Trophoblast cell (in vitro differentiated cells and primary cell): ENCODE results near the gene HECW1.

Experiments used
- DNase-seq, 2 donors: peaks; one replicate each; pipeline ENCODE4 v3.0.0-alpha.2; 2016
- H2AFZ ChIP-seq: 2 replicates; pipeline ENCODE4 v1.6.1; 2013; ENCODE audit warnings: low read length, moderate library complexity, mild to moderate bottlenecking; ENCODE audit not compliant: insufficient read depth, poor library complexity
- H2AK5ac ChIP-seq: 2 replicates; pipeline ENCODE4 v1.6.1; 2013; ENCODE audit warnings: mild to moderate bottlenecking, low read length
- H2BK120ac ChIP-seq: 2 replicates; pipeline ENCODE4 v1.6.1; 2013; ENCODE audit warnings: low read length, mild to moderate bottlenecking, moderate library complexity; ENCODE audit not compliant: insufficient read depth, poor library complexity
- H2BK12ac ChIP-seq: 2 replicates; pipeline ENCODE4 v1.6.1; 2013; ENCODE audit warnings: mild to moderate bottlenecking, low read length, moderate library complexity
- H2BK5ac ChIP-seq: 2 replicates; pipeline ENCODE4 v1.6.1; 2013; ENCODE audit warnings: low read length, low read depth, moderate library complexity, mild to moderate bottlenecking; ENCODE audit not compliant: poor library complexity
- H3K14ac ChIP-seq: 2 replicates; pipeline ENCODE4 v1.6.1; 2013; ENCODE audit warnings: mild to moderate bottlenecking, low read length
- H3K18ac ChIP-seq: 2 replicates; pipeline ENCODE4 v1.6.1; 2013; ENCODE audit warnings: mild to moderate bottlenecking, low read length
- H3K23ac ChIP-seq: 2 replicates; pipeline ENCODE4 v1.6.1; 2013; ENCODE audit warnings: low read length
- H3K27ac ChIP-seq: 2 replicates; pipeline ENCODE4 v1.5.1; 2013; ENCODE audit warnings: low read depth, mild to moderate bottlenecking, inconsistent platforms, low read length, moderate library complexity
- H3K27me3 ChIP-seq: 2 replicates; pipeline ENCODE4 v1.6.1; 2013; ENCODE audit warnings: inconsistent platforms, mild to moderate bottlenecking, low read length, moderate library complexity; ENCODE audit not compliant: insufficient read depth
- H3K36me3 ChIP-seq, 2 experiments: 1 replicate in 1 of 2; 2 replicates in 1 of 2; pipeline ENCODE4 v1.6.1; 2013; ENCODE audit warnings: low read length in 2 of 2, mild to moderate bottlenecking in 2 of 2, moderate library complexity in 1 of 2; ENCODE audit not compliant: insufficient read depth in 2 of 2, control insufficient read depth in 1 of 2
- H3K4ac ChIP-seq: 2 replicates; pipeline ENCODE4 v1.6.1; 2013; ENCODE audit warnings: low read depth, mild to moderate bottlenecking, low read length, moderate library complexity
- H3K4me1 ChIP-seq, 2 experiments: 1 replicate in 1 of 2; 2 replicates in 1 of 2; pipeline ENCODE4 v1.6.1; 2013; ENCODE audit warnings: low read length in 2 of 2, mild to moderate bottlenecking in 2 of 2, moderate library complexity in 1 of 2; ENCODE audit not compliant: insufficient read depth in 2 of 2, control insufficient read depth in 1 of 2
- H3K4me2 ChIP-seq: 2 replicates; pipeline ENCODE4 v1.6.1; 2013; ENCODE audit warnings: inconsistent platforms, mild to moderate bottlenecking, low read length, moderate library complexity
- H3K4me3 ChIP-seq: 2 replicates; pipeline ENCODE4 v1.5.1; 2013; ENCODE audit warnings: mild to moderate bottlenecking, low read depth, low read length, inconsistent platforms
- H3K79me1 ChIP-seq: one replicate; pipeline ENCODE4 v1.6.1; 2013; ENCODE audit warnings: low read length
- H3K79me2 ChIP-seq: 2 replicates; pipeline ENCODE4 v1.6.1; 2013; ENCODE audit warnings: low read length, mild to moderate bottlenecking; ENCODE audit not compliant: control insufficient read depth, insufficient read depth, poor library complexity
- H3K9ac ChIP-seq: 2 replicates; pipeline ENCODE4 v1.6.1; 2013; ENCODE audit warnings: mild to moderate bottlenecking, low read length
- H3K9me3 ChIP-seq: 2 replicates; pipeline ENCODE4 v1.6.1; 2013; ENCODE audit warnings: low read depth, mild to moderate bottlenecking, control low read depth, inconsistent platforms, low read length; ENCODE audit not compliant: insufficient read depth
- H4K12ac ChIP-seq: 2 replicates; pipeline ENCODE4 v1.6.1; 2013; ENCODE audit warnings: low read depth, mild to moderate bottlenecking, low read length, moderate library complexity
- H4K8ac ChIP-seq: 2 replicates; pipeline ENCODE4 v1.6.1; 2013; ENCODE audit warnings: low read depth, mild to moderate bottlenecking, low read length, moderate library complexity
- H4K91ac ChIP-seq: one replicate; pipeline ENCODE4 v1.6.1; 2013; ENCODE audit warnings: low read depth, mild to moderate bottlenecking, low read length, moderate library complexity
- WGBS: extraction: QIAGEN DNeasy Blood & Tissue Kit; methylation state at CpG from one replicate; pipeline ENCODE4 v1.1.7; 2013; ENCODE audit warnings: missing lambda C conversion rate; ENCODE audit not compliant: insufficient read length, insufficient coverage; ENCODE audit errors: extremely low coverage; 5-methylcytosine and 5-hydroxymethylcytosine counted together

HECW1 gene

GRCh38 chr7:43307522-43307921 is 195.1 kb downstream of the HECW1 start:
- H3K27ac ChIP-seq: no peak overlapping the region
- DNase-seq: no peak
- no peak overlapping the region for H4K12ac ChIP-seq
- H3K18ac ChIP-seq: no peak overlapping the region
- peaks cover 3% of the 10 kb centered on the region for H3K9me3 ChIP-seq
- no peak overlapping the region for H4K8ac ChIP-seq
- H3K4ac ChIP-seq: no peak overlapping the region
- H3K36me3 ChIP-seq: no peaks in the 10 kb centered on the region
- no peaks in the 10 kb centered on the region for H3K79me2 ChIP-seq
- no CpG with 5 or more reads among the region's 1 CpG for WGBS
- no peaks in the 10 kb centered on the region for H3K27me3 ChIP-seq
- no peak overlapping the region for H2BK5ac ChIP-seq
- H3K9ac ChIP-seq: no peak overlapping the region
- H3K23ac ChIP-seq: no peak overlapping the region
- no peak overlapping the region for H3K4me3 ChIP-seq
- no peak overlapping the region for H2BK120ac ChIP-seq
- no peak overlapping the region for H2AFZ ChIP-seq
- no peak overlapping the region for H3K14ac ChIP-seq
- no peaks in the 10 kb centered on the region for H3K4me1 ChIP-seq
- H4K91ac ChIP-seq: no peak overlapping the region
- no peak overlapping the region for H3K4me2 ChIP-seq
- H2BK12ac ChIP-seq: no peak overlapping the region
- H2AK5ac ChIP-seq: no peak overlapping the region
- H3K79me1 ChIP-seq: no peaks in the 10 kb centered on the region

- H3K4ac ChIP-seq: no peak overlapping the region
- H3K9me3 ChIP-seq: peaks cover 3% of the 10 kb centered on the region
- no CpG with 5 or more reads among the region's 8 CpGs for WGBS
- no peak overlapping the region for H4K12ac ChIP-seq
- H2BK5ac ChIP-seq: no peak overlapping the region
- H2AK5ac ChIP-seq: no peak overlapping the region
- no peak overlapping the region for H3K4me2 ChIP-seq
- no peak overlapping the region for H4K91ac ChIP-seq
- H3K23ac ChIP-seq: no peak overlapping the region
- H3K14ac ChIP-seq: no peak overlapping the region
- no peak overlapping the region for H3K27ac ChIP-seq
- H3K4me1 ChIP-seq: no peaks in the 10 kb centered on the region
- no peaks in the 10 kb centered on the region for H3K27me3 ChIP-seq
- no peaks in the 10 kb centered on the region for H3K36me3 ChIP-seq
- H2BK12ac ChIP-seq: no peak overlapping the region
- no peak for DNase-seq
- no peaks in the 10 kb centered on the region for H3K79me1 ChIP-seq
- H3K9ac ChIP-seq: no peak overlapping the region
- H2BK120ac ChIP-seq: no peak overlapping the region
- H3K4me3 ChIP-seq: no peak overlapping the region
- no peak overlapping the region for H4K8ac ChIP-seq
- H2AFZ ChIP-seq: no peak overlapping the region
- no peaks in the 10 kb centered on the region for H3K79me2 ChIP-seq
- H3K18ac ChIP-seq: no peak overlapping the region
Measured at GRCh38 chr7:43308913-43309705, 196.7 kb downstream of the HECW1 start.

- H2BK5ac ChIP-seq: no peak overlapping the region
- H3K27me3 ChIP-seq: no peaks in the 10 kb centered on the region
- H3K4me2 ChIP-seq: no peak overlapping the region
- no peak overlapping the region for H2AFZ ChIP-seq
- DNase-seq: no peak
- H2AK5ac ChIP-seq: no peak overlapping the region
- no peak overlapping the region for H3K27ac ChIP-seq
- no peak overlapping the region for H3K4me3 ChIP-seq
- no peak overlapping the region for H2BK120ac ChIP-seq
- no peaks in the 10 kb centered on the region for H3K79me1 ChIP-seq
- H3K9me3 ChIP-seq: peaks cover 3% of the 10 kb centered on the region
- H4K91ac ChIP-seq: no peak overlapping the region
- no peak overlapping the region for H3K9ac ChIP-seq
- no peak overlapping the region for H3K18ac ChIP-seq
- H3K4ac ChIP-seq: no peak overlapping the region
- no CpG with 5 or more reads among the region's 2 CpGs for WGBS
- no peak overlapping the region for H2BK12ac ChIP-seq
- H4K12ac ChIP-seq: no peak overlapping the region
- no peaks in the 10 kb centered on the region for H3K36me3 ChIP-seq
- no peaks in the 10 kb centered on the region for H3K79me2 ChIP-seq
- no peaks in the 10 kb centered on the region for H3K4me1 ChIP-seq
- no peak overlapping the region for H4K8ac ChIP-seq
- H3K23ac ChIP-seq: no peak overlapping the region
- no peak overlapping the region for H3K14ac ChIP-seq
Measured at GRCh38 chr7:43309706-43310022, 197.2 kb downstream of the HECW1 start.

- H3K4me1 ChIP-seq: no peaks in the 10 kb centered on the region
- WGBS: no CpG with 5 or more reads among the region's 5 CpGs
- H3K36me3 ChIP-seq: no peaks in the 10 kb centered on the region
- no peak overlapping the region for H2BK120ac ChIP-seq
- H3K23ac ChIP-seq: no peak overlapping the region
- no peak overlapping the region for H2AK5ac ChIP-seq
- no peak overlapping the region for H4K8ac ChIP-seq
- H3K14ac ChIP-seq: no peak overlapping the region
- no peak overlapping the region for H4K91ac ChIP-seq
- H2BK5ac ChIP-seq: no peak overlapping the region
- H2BK12ac ChIP-seq: no peak overlapping the region
- no peak overlapping the region for H3K4ac ChIP-seq
- no peak overlapping the region for H3K18ac ChIP-seq
- no peaks in the 10 kb centered on the region for H3K79me2 ChIP-seq
- H3K27ac ChIP-seq: no peak overlapping the region
- no peak overlapping the region for H2AFZ ChIP-seq
- H3K79me1 ChIP-seq: no peaks in the 10 kb centered on the region
- no peak for DNase-seq
- no peak overlapping the region for H3K4me3 ChIP-seq
- H3K9me3 ChIP-seq: peaks cover 3% of the 10 kb centered on the region
- H3K4me2 ChIP-seq: no peak overlapping the region
- no peaks in the 10 kb centered on the region for H3K27me3 ChIP-seq
- no peak overlapping the region for H3K9ac ChIP-seq
- H4K12ac ChIP-seq: no peak overlapping the region
Measured at GRCh38 chr7:43311052-43311451, 198.6 kb downstream of the HECW1 start.
